Colonic mucosa (tissue), 4 donors: ENCODE data around the gene PAPPA. TPM values are rescaled to one million over a fixed set of nuclear protein-coding genes. Genes with fewer than 3 reads are reported as not detected.

Experiments used
- DNase-seq: peaks from one replicate; pipeline ENCODE4 v3.0.0-alpha.2; 2020
- H3K27ac ChIP-seq: fragments of 200-600 bp; one replicate; pipeline ENCODE4 v1.8.0; 2021
- H3K27me3 ChIP-seq: fragments of 200-600 bp; one replicate; pipeline ENCODE4 v1.8.0; 2021
- H3K36me3 ChIP-seq: fragments of 200-600 bp; one replicate; pipeline ENCODE4 v1.8.0; 2021
- H3K4me1 ChIP-seq: fragments of 200-600 bp; one replicate; pipeline ENCODE4 v1.8.0; 2021; ENCODE audit warnings: mild to moderate bottlenecking
- H3K4me3 ChIP-seq: fragments of 200-600 bp; one replicate; pipeline ENCODE4 v1.8.0; 2021
- H3K9ac ChIP-seq, 2 donors: one replicate each; pipeline ENCODE4 v1.7.0; 2013; ENCODE audit warnings: control low read depth in 2 of 2, low read depth in 2 of 2, low read length in 2 of 2
- H3K9me3 ChIP-seq: fragments of 200-600 bp; one replicate; pipeline ENCODE4 v1.8.0; 2021
- intact Hi-C: fragments of 100-400 bp; cut with DNase I; formaldehyde crosslinking; loops from one replicate; pipeline ENCODE4 v1.14.1; 2022
- total RNA-seq, 2 donors: library from RNA; stranded (reverse); fragmentation: NEBNext Ultra II Directional in 1 of 2; extraction: Animal tissue kit (Norgen Biotek cat#: 25700) in 1 of 2; gene quantifications; one replicate each; pipeline ENCODE4 v1.2.1, GENCODE V29; 2021
- TF ChIP-seq, protein P1 (sequence below): fragments of 200-600 bp; IDR thresholded peaks from one replicate; pipeline ENCODE4 v1.8.0; 2022; ENCODE audit warnings: antibody characterized with exemption, mild to moderate bottlenecking
- donor health status: healthy.
- donor health status: DM: no; HTN: no; CAD: no.
- donor health status: DM: no; HTN: no; CAD: no.

The PAPPA gene
- total RNA-seq, 2 donors from 2014 or later: 0.99 to 1.2 TPM

- no peaks in the 10 kb centered on the region for H3K27me3 ChIP-seq
- H3K27ac ChIP-seq: no peak overlapping the region
- no peak for DNase-seq
- H3K4me3 ChIP-seq: no peak overlapping the region
- TF ChIP-seq, protein P1, sequence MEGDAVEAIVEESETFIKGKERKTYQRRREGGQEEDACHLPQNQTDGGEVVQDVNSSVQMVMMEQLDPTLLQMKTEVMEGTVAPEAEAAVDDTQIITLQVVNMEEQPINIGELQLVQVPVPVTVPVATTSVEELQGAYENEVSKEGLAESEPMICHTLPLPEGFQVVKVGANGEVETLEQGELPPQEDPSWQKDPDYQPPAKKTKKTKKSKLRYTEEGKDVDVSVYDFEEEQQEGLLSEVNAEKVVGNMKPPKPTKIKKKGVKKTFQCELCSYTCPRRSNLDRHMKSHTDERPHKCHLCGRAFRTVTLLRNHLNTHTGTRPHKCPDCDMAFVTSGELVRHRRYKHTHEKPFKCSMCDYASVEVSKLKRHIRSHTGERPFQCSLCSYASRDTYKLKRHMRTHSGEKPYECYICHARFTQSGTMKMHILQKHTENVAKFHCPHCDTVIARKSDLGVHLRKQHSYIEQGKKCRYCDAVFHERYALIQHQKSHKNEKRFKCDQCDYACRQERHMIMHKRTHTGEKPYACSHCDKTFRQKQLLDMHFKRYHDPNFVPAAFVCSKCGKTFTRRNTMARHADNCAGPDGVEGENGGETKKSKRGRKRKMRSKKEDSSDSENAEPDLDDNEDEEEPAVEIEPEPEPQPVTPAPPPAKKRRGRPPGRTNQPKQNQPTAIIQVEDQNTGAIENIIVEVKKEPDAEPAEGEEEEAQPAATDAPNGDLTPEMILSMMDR: no peak
- no peaks in the 10 kb centered on the region for H3K4me1 ChIP-seq
- no peaks in the 10 kb centered on the region for H3K9me3 ChIP-seq
- intact Hi-C loops: no loop called here
- H3K9ac ChIP-seq: no peak overlapping the region
- H3K36me3 ChIP-seq: no peaks in the 10 kb centered on the region
These were observed 50.8 kb downstream of the PAPPA start for GRCh38 chr9:116204252-116204882.

- Histone ChIP-seq H3K9ac (no peak overlapping the region), H3K27ac (no peak overlapping the region), H3K36me3 (no peaks in the 10 kb centered on the region), H3K4me1 (no peaks in the 10 kb centered on the region), H3K4me3 (no peak overlapping the region), H3K9me3 (no peaks in the 10 kb centered on the region), H3K27me3 (no peaks in the 10 kb centered on the region)
- TF ChIP-seq, protein P1: no peak
- DNase-seq: no peak
- intact Hi-C loops: no loop called here
These were observed 54.0 kb downstream of the PAPPA start for GRCh38 chr9:116207371-116208111.

GRCh38 chr9:116208417-116209232 is 55.0 kb downstream of the PAPPA start:
- DNase-seq: no peak

DNA sequence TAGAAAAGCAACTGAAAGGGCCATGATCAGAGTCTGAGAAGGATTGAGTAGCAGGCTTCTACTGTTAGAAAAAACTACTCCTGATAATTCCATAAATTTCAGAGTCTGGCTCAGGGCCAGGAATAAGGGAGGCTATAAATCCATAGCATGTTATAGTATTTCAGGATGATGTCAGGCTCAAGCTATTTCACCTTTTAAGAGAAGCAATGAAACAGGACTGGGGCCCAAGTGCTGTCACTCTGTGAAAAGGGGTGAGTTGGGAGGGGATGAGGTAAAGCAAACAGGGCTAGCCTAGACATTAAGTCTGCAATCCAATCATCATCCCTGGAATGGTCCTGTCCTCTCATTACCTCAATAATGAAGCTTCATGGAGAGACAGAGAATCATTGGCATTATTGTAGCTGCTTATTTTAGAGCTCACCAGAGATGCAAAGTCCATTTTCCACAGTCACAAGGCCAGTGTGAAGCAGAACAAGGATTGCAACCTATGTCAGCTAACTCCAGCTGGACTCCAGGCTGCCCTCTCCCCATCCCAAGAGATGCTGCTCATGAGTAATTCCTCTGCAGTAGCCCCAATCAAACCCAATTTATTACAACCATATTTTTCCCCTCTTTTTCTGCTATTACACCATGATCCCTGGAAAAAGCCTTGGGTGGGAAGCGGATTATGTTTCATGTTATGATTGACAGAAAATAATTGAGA is 56.0 kb downstream of the PAPPA start:
- Histone ChIP-seq H3K9ac (no peak overlapping the region), H3K9me3 (no peaks in the 10 kb centered on the region), H3K4me3 (no peak overlapping the region), H3K27me3 (no peaks in the 10 kb centered on the region), H3K4me1 (no peaks in the 10 kb centered on the region), H3K27ac (no peak overlapping the region), H3K36me3 (no peaks in the 10 kb centered on the region)
- no peak for DNase-seq
- TF ChIP-seq, protein P1: no peak
- intact Hi-C loops: no loop called here

More at GRCh38 chr9:116208417-116209232, 55.0 kb downstream of the PAPPA start:
- intact Hi-C loops: no loop called here
- H3K27me3 ChIP-seq: no peaks in the 10 kb centered on the region
- H3K9me3 ChIP-seq: no peaks in the 10 kb centered on the region
- no peaks in the 10 kb centered on the region for H3K36me3 ChIP-seq
- TF ChIP-seq, protein P1: no peak
- no peaks in the 10 kb centered on the region for H3K4me1 ChIP-seq
- no peak overlapping the region for H3K9ac ChIP-seq
- H3K27ac ChIP-seq: no peak overlapping the region
- H3K4me3 ChIP-seq: no peak overlapping the region
